ENCODE measurements around the gene MAP6D1.
A peak's percentile ranks its signal among the peaks of the same experiment; 100 is the strongest.

Gene MAP6D1

DNA sequence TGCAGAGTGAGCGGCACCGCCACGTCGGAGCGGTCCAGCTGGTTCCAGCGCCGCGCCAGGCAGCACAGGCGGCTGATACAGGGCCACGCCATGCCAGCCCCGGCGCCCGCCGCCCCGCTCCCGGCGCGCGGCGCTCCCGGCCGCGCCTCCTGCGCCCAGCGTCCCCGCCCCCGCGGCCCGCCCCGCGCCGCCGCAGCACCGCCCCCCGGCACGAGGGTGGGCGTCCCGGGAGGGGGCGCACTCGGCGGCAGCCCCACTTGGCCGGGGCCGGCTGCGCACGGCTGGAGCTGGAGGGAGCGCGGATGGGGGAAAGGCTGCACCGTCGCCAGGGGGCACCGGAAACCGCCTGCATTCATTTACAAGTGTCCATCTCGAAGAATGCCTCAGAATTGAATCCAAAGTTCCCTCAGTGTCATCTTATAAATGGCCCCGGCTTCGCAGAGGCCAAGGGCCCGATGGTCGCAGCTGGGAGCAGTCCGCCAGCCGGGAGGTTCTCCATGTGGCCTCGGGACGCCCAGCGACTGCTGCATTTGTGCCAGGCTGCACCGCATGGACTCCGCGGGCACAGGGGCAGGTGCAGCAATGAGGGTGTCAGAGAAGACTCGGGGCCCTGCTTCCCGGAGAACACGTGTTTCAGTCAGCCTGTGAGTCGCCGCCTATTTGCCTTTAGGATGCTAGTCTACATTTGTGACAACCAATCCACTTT, at the start of gene MAP6D1:
Gene MAP6D1, minus strand, starts transcription at position 122 of the 706 bp plus-strand sequence. Its CDS starts 30 bp downstream, at position 92.
- Histone ChIP-seq H3K4me3 (ENCODE audit: low read length) (no peak within 1 kb of the TSS), H3K36me3 (ENCODE audit: control insufficient read depth, insufficient read depth, low read length) (no peaks in the 10 kb centered on the region), H3K9ac (ENCODE audit: low read length) (peak within 1 kb of the TSS; percentile 5), H3K9me3 (ENCODE audit: control insufficient read depth, low read length) (no peaks in the 10 kb centered on the region), H3K27me3 (ENCODE audit: control insufficient read depth, insufficient read depth, low read length) (peaks cover 5% of the 10 kb centered on the region), H3K4me1 (ENCODE audit: control insufficient read depth, insufficient read depth, low read length) (peaks cover 6% of the 10 kb centered on the region)

DNA sequence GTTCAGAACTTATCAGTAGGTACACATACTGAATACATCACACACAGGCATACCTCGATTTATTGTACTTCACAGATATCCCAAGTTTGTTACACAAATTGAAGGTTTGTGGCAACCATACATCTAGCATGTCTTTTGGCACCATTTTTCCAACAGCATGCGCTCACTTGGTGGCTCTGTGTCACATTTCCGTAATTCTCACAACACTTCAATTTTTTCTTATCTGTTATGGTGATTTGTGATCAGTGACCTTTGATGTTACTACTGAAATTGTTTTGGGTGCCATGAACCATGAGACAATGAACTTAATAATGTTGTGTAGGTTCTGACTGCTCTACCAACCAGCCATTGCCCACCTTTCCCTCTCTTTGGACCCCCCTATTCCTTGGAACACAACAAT, 48.5 kb upstream of the MAP6D1 start:
- Histone ChIP-seq H3K4me3 (ENCODE audit: low read length) (no peak overlapping the region), H3K27me3 (ENCODE audit: control insufficient read depth, insufficient read depth, low read length) (no peaks in the 10 kb centered on the region), H3K9ac (ENCODE audit: low read length) (no peak overlapping the region), H3K4me1 (ENCODE audit: control insufficient read depth, insufficient read depth, low read length) (peaks cover 28% of the 10 kb centered on the region), H3K9me3 (ENCODE audit: control insufficient read depth, low read length) (no peaks in the 10 kb centered on the region), H3K36me3 (ENCODE audit: control insufficient read depth, insufficient read depth, low read length) (no peaks in the 10 kb centered on the region)

DNA sequence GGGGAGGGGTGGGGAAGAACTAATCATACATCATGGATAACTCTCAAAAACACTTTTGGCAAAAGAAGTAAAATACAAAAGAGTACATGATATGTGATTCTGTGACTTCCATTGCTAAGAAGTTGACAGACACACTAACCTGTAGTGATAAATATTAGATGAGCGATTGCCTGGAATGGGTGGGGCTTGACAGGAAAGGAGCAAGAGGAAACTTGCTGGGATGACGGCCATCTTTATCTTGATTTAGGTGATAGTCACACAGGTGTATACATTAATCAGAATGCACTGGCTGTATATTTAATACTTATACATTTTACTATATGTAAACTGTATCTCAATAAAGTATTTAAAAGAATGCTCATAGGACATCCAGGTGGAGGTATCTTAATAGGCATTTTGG, 46.2 kb upstream of the MAP6D1 start:
- peaks cover 28% of the 10 kb centered on the region for H3K4me1 ChIP-seq (ENCODE audit: control insufficient read depth, insufficient read depth, low read length)
- H3K27me3 ChIP-seq (ENCODE audit: control insufficient read depth, insufficient read depth, low read length) = no peaks in the 10 kb centered on the region
- H3K9ac ChIP-seq (ENCODE audit: low read length) = no peak overlapping the region
- no peak overlapping the region for H3K4me3 ChIP-seq (ENCODE audit: low read length)
- H3K36me3 ChIP-seq (ENCODE audit: control insufficient read depth, insufficient read depth, low read length) = no peaks in the 10 kb centered on the region
- no peaks in the 10 kb centered on the region for H3K9me3 ChIP-seq (ENCODE audit: control insufficient read depth, low read length)

DNA sequence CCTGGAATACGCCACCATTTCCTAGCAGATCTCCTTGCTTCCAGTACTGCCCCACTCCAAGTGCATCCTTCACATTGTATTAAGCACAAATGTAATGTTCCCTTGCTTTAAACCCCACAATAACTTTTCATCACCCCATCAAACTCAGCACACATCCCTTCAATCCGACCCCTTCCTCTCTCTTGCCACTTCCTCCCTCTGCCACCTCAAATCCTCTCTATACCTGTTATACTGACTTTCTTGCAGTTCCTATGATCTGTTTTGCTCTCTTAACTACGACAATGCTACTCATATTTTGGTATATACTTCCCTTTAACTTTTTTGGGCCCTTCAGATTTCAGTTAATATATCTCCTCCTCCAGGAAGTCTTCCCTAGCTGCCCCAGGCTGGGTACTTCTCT, 45.2 kb upstream of the MAP6D1 start:
- no peaks in the 10 kb centered on the region for H3K9me3 ChIP-seq (ENCODE audit: control insufficient read depth, low read length)

DNA sequence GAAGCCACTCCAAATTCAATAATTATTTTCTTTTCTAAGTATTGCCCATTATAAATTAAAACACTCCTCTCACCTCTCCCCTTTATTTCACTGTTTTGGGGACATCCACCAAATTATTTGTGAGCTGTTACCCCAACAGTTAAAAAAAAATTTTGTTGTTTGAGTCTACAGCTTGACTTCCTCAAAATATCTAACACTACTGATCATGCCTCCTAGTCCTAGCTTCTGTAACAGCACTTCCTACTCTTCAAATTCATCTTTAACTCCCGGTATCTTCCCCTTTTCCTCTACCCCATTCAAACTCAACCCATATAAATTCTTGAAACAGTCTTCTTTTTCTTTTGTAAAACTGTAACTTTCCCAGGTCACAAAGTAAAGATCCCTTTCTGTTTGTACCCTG, 43.4 kb upstream of the MAP6D1 start:
- Histone ChIP-seq H3K9me3 (ENCODE audit: control insufficient read depth, low read length) (no peaks in the 10 kb centered on the region), H3K4me1 (ENCODE audit: control insufficient read depth, insufficient read depth, low read length) (peaks cover 21% of the 10 kb centered on the region), H3K27me3 (ENCODE audit: control insufficient read depth, insufficient read depth, low read length) (no peaks in the 10 kb centered on the region), H3K4me3 (ENCODE audit: low read length) (no peak overlapping the region), H3K36me3 (ENCODE audit: control insufficient read depth, insufficient read depth, low read length) (no peaks in the 10 kb centered on the region), H3K9ac (ENCODE audit: low read length) (no peak overlapping the region)

More for the DNA sequence above, 45.2 kb upstream of the MAP6D1 start:
- no peak overlapping the region for H3K9ac ChIP-seq (ENCODE audit: low read length)
- no peaks in the 10 kb centered on the region for H3K27me3 ChIP-seq (ENCODE audit: control insufficient read depth, insufficient read depth, low read length)
- H3K36me3 ChIP-seq (ENCODE audit: control insufficient read depth, insufficient read depth, low read length) = no peaks in the 10 kb centered on the region
- peaks cover 28% of the 10 kb centered on the region for H3K4me1 ChIP-seq (ENCODE audit: control insufficient read depth, insufficient read depth, low read length)
- H3K4me3 ChIP-seq (ENCODE audit: low read length) = no peak overlapping the region

DNA sequence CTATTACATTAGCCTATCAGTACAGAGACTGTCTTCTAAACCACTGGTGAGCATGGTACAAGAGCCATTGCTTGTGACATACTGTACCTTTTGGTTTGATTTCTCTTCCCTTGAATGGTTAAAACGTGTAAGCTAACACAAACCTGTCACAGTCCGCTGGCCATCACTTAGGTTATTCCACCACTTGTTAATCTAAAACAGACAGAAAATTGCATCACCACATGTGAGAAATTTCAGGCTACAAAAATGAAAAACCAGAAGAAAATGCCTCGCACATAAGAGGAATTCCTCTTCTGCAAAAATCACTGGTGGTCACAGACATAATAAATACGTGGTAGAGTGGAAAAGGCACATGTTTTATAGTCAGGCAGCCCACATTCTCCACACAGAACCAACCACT, 37.2 kb upstream of the MAP6D1 start:
- Histone ChIP-seq H3K4me1 (ENCODE audit: control insufficient read depth, insufficient read depth, low read length) (no peaks in the 10 kb centered on the region), H3K36me3 (ENCODE audit: control insufficient read depth, insufficient read depth, low read length) (peaks cover 5% of the 10 kb centered on the region), H3K4me3 (ENCODE audit: low read length) (no peak overlapping the region), H3K9ac (ENCODE audit: low read length) (no peak overlapping the region), H3K9me3 (ENCODE audit: control insufficient read depth, low read length) (no peaks in the 10 kb centered on the region), H3K27me3 (ENCODE audit: control insufficient read depth, insufficient read depth, low read length) (no peaks in the 10 kb centered on the region)

DNA sequence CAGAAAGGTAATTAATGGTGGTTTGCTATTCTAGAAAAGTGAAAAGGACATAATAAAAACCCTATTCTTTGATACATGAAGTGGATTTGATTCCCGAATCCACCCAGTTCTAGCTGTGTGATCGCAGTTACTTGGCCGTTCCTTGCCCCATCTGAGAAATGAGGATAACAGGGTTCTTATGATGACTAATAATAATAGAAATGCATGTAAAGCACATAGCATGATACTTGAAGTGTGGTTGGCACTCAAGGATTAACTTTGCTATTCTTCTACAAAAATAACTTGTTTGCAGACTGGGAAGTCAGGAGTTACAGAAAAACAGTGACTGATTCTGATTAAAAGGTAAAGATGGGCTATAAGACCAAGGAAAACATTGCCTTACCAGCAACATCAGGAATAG, 32.5 kb upstream of the MAP6D1 start:
- Histone ChIP-seq H3K4me3 (ENCODE audit: low read length) (no peak overlapping the region), H3K4me1 (ENCODE audit: control insufficient read depth, insufficient read depth, low read length) (no peaks in the 10 kb centered on the region), H3K9me3 (ENCODE audit: control insufficient read depth, low read length) (no peaks in the 10 kb centered on the region), H3K27me3 (ENCODE audit: control insufficient read depth, insufficient read depth, low read length) (no peaks in the 10 kb centered on the region), H3K9ac (ENCODE audit: low read length) (no peak overlapping the region), H3K36me3 (ENCODE audit: control insufficient read depth, insufficient read depth, low read length) (peaks cover 5% of the 10 kb centered on the region)

DNA sequence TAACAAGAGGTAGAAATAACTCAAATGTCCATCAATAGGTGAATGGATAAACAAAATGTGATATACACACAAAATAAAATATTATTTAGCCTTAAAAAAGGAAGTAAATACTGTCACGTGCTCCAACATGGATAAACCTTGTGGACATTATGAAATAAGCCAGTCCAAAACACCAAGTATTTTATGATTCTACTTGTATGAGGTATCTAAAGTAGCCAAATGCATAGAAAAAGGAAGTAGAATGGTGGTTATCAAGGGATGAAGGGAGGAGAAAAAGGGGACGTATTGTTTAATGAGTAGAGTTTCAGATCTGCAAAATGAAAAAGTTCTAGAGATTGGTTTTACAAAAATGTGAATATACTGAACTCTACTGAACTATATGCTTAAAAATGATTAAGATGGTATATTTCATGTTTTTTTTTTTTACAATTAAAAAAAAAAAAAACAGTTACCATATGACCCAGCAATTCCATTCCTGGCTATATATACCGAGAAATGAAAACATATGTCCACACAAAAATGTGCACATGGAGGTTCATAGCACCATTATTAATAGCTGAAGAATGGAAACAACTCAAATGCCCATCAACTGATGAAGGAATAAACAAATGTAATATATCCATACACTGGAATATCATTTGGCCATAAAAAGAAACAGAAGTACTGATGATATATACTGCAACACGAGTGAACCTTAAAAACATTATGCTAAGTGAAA, 29.1 kb upstream of the MAP6D1 start:
- Histone ChIP-seq H3K36me3 (ENCODE audit: control insufficient read depth, insufficient read depth, low read length) (no peaks in the 10 kb centered on the region), H3K9me3 (ENCODE audit: control insufficient read depth, low read length) (no peaks in the 10 kb centered on the region), H3K4me1 (ENCODE audit: control insufficient read depth, insufficient read depth, low read length) (no peaks in the 10 kb centered on the region), H3K4me3 (ENCODE audit: low read length) (no peak overlapping the region), H3K27me3 (ENCODE audit: control insufficient read depth, insufficient read depth, low read length) (no peaks in the 10 kb centered on the region), H3K9ac (ENCODE audit: low read length) (no peak overlapping the region)

DNA sequence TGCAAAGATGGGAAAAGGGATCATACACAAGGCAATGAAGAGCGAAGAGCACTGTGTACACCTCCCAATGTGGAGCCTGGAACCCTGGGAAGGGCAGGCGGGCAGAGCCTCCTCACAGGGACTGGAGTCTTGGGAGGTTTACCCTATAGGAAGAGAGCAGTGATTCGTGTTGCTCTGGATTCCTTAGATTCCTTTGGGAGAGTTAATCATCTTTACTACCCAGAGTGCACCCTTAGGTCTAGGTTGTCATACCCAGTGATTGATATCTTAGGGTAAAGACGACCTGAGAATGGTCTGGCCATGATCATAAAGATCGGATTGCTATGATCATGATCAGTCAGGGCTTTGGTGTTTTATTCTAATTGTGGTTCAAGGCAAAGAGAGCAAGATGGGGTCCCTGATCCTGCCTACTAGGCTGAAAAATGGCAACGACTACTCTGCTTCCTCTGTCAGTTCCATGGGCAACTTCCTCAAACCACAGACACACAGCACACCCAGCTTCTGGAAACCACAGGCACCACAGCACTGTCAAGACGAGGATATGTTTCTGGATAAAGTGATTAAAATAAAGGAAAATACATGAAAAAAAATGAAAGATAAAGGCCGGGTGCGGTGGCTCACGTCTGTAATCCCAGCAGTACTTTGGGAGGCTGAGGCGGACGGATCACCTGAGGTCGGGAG, 20.4 kb upstream of the MAP6D1 start:
- peaks cover 8% of the 10 kb centered on the region for H3K36me3 ChIP-seq (ENCODE audit: control insufficient read depth, insufficient read depth, low read length)
- no peaks in the 10 kb centered on the region for H3K9me3 ChIP-seq (ENCODE audit: control insufficient read depth, low read length)
- H3K9ac ChIP-seq (ENCODE audit: low read length) = no peak overlapping the region
- no peak overlapping the region for H3K4me3 ChIP-seq (ENCODE audit: low read length)
- no peaks in the 10 kb centered on the region for H3K27me3 ChIP-seq (ENCODE audit: control insufficient read depth, insufficient read depth, low read length)
- H3K4me1 ChIP-seq (ENCODE audit: control insufficient read depth, insufficient read depth, low read length) = no peaks in the 10 kb centered on the region

DNA sequence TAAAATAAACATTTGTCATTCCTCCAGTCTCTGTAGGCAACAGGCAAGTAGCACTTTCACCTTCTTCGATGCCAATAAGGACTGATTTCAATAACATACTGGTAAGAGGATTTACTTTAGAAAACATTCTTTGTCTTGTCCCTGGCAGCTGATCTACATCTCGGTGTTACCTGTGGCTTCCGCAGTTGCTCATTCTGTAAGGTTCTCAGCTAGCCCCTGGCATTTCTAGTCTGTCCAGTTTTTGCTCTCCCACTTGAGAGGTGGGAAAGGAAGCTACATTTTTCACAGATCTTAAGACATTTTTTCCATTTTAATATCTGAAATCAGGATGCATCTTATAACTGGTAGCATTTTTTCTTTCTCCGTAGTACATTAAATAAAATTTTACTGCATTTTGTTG, 19.7 kb upstream of the MAP6D1 start:
- Histone ChIP-seq H3K36me3 (ENCODE audit: control insufficient read depth, insufficient read depth, low read length) (peaks cover 8% of the 10 kb centered on the region), H3K9ac (ENCODE audit: low read length) (no peak overlapping the region), H3K4me1 (ENCODE audit: control insufficient read depth, insufficient read depth, low read length) (no peaks in the 10 kb centered on the region), H3K9me3 (ENCODE audit: control insufficient read depth, low read length) (no peaks in the 10 kb centered on the region), H3K4me3 (ENCODE audit: low read length) (no peak overlapping the region), H3K27me3 (ENCODE audit: control insufficient read depth, insufficient read depth, low read length) (no peaks in the 10 kb centered on the region)

DNA sequence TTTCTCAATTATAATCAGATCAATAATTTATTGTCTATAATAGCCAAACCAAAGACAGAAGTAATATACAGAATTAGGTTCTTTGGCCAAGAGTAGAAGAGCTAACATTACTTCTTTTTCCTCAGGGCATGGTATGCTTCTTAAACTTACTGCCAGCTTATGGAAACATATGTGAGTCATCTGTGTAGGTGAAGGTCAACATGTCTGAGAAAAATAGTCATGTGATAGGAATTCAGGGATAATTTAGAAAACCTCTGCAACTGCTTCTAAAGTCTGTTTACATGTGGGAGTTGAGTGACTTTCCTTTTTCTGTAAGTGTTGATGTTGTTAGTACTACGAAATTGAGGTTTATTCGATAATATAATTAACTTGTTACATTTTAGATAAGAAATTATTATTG, 19.2 kb upstream of the MAP6D1 start:
- H3K4me1 ChIP-seq (ENCODE audit: control insufficient read depth, insufficient read depth, low read length) = no peaks in the 10 kb centered on the region
- peaks cover 8% of the 10 kb centered on the region for H3K36me3 ChIP-seq (ENCODE audit: control insufficient read depth, insufficient read depth, low read length)
- H3K4me3 ChIP-seq (ENCODE audit: low read length) = no peak overlapping the region
- H3K9me3 ChIP-seq (ENCODE audit: control insufficient read depth, low read length) = no peaks in the 10 kb centered on the region
- no peak overlapping the region for H3K9ac ChIP-seq (ENCODE audit: low read length)
- no peaks in the 10 kb centered on the region for H3K27me3 ChIP-seq (ENCODE audit: control insufficient read depth, insufficient read depth, low read length)

DNA sequence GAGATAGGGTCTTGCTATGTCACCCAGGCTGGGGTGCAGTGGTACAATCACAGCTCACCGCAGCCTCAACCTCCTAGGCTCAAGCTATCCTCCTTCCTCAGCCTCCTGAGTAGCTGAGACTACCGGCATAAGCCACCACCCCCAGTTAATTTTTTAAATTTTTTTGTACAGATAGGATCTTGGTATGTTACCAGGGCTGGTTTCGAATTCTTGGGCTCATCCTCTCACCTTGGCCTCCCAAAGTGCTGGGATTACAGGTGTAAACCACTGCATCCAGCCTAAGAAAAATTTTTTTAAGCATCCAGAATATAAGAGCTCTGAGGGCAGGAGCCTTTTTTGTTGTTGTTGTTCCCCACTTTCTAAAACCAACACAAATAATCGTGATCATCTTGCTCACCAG, 14.4 kb upstream of the MAP6D1 start:
- Histone ChIP-seq H3K36me3 (ENCODE audit: control insufficient read depth, insufficient read depth, low read length) (peaks cover 3% of the 10 kb centered on the region), H3K27me3 (ENCODE audit: control insufficient read depth, insufficient read depth, low read length) (no peaks in the 10 kb centered on the region), H3K9me3 (ENCODE audit: control insufficient read depth, low read length) (no peaks in the 10 kb centered on the region), H3K9ac (ENCODE audit: low read length) (no peak overlapping the region), H3K4me3 (ENCODE audit: low read length) (no peak overlapping the region), H3K4me1 (ENCODE audit: control insufficient read depth, insufficient read depth, low read length) (no peaks in the 10 kb centered on the region)

Data from mucosa of stomach (tissue), 1 donor.